HEK293 (cell line): ENCODE measurements around the gene TIE1.

Experiments used
- KLF8 ChIP-seq: fragments of 450-650 bp; formaldehyde crosslinking; IDR thresholded peaks from 2 replicates; pipeline ENCODE4 v1.5.1; 2016; ENCODE audit warnings: missing biosample characterization, missing genetic modification characterization
- YY1 ChIP-seq: fragments of 450-650 bp; formaldehyde crosslinking; IDR thresholded peaks from 2 replicates; pipeline ENCODE4 v1.5.1; 2018; ENCODE audit warnings: missing biosample characterization, missing genetic modification characterization
- ZNF16 ChIP-seq: fragments of 450-650 bp; formaldehyde crosslinking; IDR thresholded peaks from 2 replicates; pipeline ENCODE4 v1.5.1; 2016; ENCODE audit warnings: low read depth, missing biosample characterization, missing genetic modification characterization
- ZNF174 ChIP-seq: fragments of 450-650 bp; formaldehyde crosslinking; IDR thresholded peaks from 2 replicates; pipeline ENCODE4 v1.5.0; 2017; ENCODE audit warnings: missing biosample characterization, mild to moderate bottlenecking, missing genetic modification characterization
- ZNF23 ChIP-seq: fragments of 450-650 bp; formaldehyde crosslinking; IDR thresholded peaks from 2 replicates; pipeline ENCODE4 v1.5.1; 2016; ENCODE audit warnings: missing biosample characterization, missing genetic modification characterization, borderline replicate concordance
- ZNF302 ChIP-seq: fragments of 450-650 bp; formaldehyde crosslinking; IDR thresholded peaks from 2 replicates; pipeline ENCODE4 v1.5.1; 2016; ENCODE audit warnings: missing biosample characterization, missing genetic modification characterization, low read depth
- ZNF473 ChIP-seq: fragments of 450-650 bp; formaldehyde crosslinking; IDR thresholded peaks from 2 replicates; pipeline ENCODE4 v1.5.1; 2017; ENCODE audit warnings: missing biosample characterization, missing genetic modification characterization
- ZNF510 ChIP-seq: fragments of 450-650 bp; formaldehyde crosslinking; IDR thresholded peaks from 2 replicates; pipeline ENCODE4 v1.5.1; 2018; ENCODE audit warnings: mild to moderate bottlenecking, missing genetic modification characterization, missing biosample characterization; ENCODE audit not compliant: insufficient replicate concordance
- TF ChIP-seq, protein P1 (sequence below): fragments of 450-650 bp; formaldehyde crosslinking; IDR thresholded peaks from 2 replicates; pipeline ENCODE4 v1.5.1; 2016; ENCODE audit warnings: missing biosample characterization, missing genetic modification characterization
- TF ChIP-seq, protein P2 (sequence below): fragments of 450-650 bp; formaldehyde crosslinking; IDR thresholded peaks from 2 replicates; pipeline ENCODE4 v1.5.1; 2016; ENCODE audit warnings: missing biosample characterization, missing genetic modification characterization, borderline replicate concordance
- TF ChIP-seq, protein P3 (sequence below): fragments of 450-650 bp; IDR thresholded peaks from 2 replicates; pipeline ENCODE4 v1.5.1; 2018; ENCODE audit warnings: missing biosample characterization, missing genetic modification characterization
- TF ChIP-seq, protein P4 (sequence below): fragments of 450-650 bp; formaldehyde crosslinking; IDR thresholded peaks from 2 replicates; pipeline ENCODE4 v1.5.1; 2016; ENCODE audit warnings: missing biosample characterization, missing genetic modification characterization
- TF ChIP-seq, protein P5 (sequence below): fragments of 450-650 bp; formaldehyde crosslinking; IDR thresholded peaks from 2 replicates; pipeline ENCODE4 v1.5.1; 2016; ENCODE audit warnings: missing biosample characterization, missing genetic modification characterization

DNA sequence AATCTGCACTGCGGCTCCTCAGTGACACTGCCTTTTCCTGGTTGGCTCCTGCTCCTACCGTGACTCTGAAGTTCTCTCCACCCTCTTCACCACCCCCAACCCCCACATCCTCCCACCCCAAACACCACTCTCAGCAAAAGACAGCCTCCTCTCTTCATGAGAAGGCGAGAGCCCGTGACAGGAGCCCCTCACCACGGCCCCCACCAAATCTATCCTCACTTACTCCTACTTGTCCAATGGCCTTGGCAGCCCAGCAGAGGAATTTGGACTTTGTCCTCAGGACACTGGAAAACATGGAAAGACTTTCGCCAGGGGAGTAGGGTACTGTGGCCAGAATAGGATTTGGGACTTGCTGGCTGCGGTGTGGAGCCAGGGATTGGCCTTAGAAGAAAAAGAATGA is 24.1 kb upstream of the TIE1 start:
- TF ChIP-seq, protein P1, sequence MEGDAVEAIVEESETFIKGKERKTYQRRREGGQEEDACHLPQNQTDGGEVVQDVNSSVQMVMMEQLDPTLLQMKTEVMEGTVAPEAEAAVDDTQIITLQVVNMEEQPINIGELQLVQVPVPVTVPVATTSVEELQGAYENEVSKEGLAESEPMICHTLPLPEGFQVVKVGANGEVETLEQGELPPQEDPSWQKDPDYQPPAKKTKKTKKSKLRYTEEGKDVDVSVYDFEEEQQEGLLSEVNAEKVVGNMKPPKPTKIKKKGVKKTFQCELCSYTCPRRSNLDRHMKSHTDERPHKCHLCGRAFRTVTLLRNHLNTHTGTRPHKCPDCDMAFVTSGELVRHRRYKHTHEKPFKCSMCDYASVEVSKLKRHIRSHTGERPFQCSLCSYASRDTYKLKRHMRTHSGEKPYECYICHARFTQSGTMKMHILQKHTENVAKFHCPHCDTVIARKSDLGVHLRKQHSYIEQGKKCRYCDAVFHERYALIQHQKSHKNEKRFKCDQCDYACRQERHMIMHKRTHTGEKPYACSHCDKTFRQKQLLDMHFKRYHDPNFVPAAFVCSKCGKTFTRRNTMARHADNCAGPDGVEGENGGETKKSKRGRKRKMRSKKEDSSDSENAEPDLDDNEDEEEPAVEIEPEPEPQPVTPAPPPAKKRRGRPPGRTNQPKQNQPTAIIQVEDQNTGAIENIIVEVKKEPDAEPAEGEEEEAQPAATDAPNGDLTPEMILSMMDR (tag by site-specific recombination): no peak
- TF ChIP-seq, protein P2, sequence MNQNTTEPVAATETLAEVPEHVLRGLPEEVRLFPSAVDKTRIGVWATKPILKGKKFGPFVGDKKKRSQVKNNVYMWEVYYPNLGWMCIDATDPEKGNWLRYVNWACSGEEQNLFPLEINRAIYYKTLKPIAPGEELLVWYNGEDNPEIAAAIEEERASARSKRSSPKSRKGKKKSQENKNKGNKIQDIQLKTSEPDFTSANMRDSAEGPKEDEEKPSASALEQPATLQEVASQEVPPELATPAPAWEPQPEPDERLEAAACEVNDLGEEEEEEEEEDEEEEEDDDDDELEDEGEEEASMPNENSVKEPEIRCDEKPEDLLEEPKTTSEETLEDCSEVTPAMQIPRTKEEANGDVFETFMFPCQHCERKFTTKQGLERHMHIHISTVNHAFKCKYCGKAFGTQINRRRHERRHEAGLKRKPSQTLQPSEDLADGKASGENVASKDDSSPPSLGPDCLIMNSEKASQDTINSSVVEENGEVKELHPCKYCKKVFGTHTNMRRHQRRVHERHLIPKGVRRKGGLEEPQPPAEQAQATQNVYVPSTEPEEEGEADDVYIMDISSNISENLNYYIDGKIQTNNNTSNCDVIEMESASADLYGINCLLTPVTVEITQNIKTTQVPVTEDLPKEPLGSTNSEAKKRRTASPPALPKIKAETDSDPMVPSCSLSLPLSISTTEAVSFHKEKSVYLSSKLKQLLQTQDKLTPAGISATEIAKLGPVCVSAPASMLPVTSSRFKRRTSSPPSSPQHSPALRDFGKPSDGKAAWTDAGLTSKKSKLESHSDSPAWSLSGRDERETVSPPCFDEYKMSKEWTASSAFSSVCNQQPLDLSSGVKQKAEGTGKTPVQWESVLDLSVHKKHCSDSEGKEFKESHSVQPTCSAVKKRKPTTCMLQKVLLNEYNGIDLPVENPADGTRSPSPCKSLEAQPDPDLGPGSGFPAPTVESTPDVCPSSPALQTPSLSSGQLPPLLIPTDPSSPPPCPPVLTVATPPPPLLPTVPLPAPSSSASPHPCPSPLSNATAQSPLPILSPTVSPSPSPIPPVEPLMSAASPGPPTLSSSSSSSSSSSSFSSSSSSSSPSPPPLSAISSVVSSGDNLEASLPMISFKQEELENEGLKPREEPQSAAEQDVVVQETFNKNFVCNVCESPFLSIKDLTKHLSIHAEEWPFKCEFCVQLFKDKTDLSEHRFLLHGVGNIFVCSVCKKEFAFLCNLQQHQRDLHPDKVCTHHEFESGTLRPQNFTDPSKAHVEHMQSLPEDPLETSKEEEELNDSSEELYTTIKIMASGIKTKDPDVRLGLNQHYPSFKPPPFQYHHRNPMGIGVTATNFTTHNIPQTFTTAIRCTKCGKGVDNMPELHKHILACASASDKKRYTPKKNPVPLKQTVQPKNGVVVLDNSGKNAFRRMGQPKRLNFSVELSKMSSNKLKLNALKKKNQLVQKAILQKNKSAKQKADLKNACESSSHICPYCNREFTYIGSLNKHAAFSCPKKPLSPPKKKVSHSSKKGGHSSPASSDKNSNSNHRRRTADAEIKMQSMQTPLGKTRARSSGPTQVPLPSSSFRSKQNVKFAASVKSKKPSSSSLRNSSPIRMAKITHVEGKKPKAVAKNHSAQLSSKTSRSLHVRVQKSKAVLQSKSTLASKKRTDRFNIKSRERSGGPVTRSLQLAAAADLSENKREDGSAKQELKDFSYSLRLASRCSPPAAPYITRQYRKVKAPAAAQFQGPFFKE: no peak
- TF ChIP-seq ZNF23 (tag by site-specific recombination): no peak
- TF ChIP-seq, protein P3, sequence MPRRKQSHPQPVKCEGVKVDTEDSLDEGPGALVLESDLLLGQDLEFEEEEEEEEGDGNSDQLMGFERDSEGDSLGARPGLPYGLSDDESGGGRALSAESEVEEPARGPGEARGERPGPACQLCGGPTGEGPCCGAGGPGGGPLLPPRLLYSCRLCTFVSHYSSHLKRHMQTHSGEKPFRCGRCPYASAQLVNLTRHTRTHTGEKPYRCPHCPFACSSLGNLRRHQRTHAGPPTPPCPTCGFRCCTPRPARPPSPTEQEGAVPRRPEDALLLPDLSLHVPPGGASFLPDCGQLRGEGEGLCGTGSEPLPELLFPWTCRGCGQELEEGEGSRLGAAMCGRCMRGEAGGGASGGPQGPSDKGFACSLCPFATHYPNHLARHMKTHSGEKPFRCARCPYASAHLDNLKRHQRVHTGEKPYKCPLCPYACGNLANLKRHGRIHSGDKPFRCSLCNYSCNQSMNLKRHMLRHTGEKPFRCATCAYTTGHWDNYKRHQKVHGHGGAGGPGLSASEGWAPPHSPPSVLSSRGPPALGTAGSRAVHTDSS: no peak
- TF ChIP-seq ZNF473 (tag by site-specific recombination): no peak
- TF ChIP-seq, protein P4, sequence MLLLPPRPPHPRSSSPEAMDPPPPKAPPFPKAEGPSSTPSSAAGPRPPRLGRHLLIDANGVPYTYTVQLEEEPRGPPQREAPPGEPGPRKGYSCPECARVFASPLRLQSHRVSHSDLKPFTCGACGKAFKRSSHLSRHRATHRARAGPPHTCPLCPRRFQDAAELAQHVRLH: no peak
- TF ChIP-seq YY1 (tag by site-specific recombination): no peak
- no peak for TF ChIP-seq ZNF174 (tag by site-specific recombination)
- TF ChIP-seq ZNF510: no peak
- TF ChIP-seq KLF8: no peak
- no peak for TF ChIP-seq ZNF16 (tag by site-specific recombination)
- TF ChIP-seq, protein P5, sequence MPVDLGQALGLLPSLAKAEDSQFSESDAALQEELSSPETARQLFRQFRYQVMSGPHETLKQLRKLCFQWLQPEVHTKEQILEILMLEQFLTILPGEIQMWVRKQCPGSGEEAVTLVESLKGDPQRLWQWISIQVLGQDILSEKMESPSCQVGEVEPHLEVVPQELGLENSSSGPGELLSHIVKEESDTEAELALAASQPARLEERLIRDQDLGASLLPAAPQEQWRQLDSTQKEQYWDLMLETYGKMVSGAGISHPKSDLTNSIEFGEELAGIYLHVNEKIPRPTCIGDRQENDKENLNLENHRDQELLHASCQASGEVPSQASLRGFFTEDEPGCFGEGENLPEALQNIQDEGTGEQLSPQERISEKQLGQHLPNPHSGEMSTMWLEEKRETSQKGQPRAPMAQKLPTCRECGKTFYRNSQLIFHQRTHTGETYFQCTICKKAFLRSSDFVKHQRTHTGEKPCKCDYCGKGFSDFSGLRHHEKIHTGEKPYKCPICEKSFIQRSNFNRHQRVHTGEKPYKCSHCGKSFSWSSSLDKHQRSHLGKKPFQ: no peak
- TF ChIP-seq ZNF302 (tag by site-specific recombination): no peak
